Lower leg skin (tissue), 4 donors: Measurements from ENCODE around the gene GTPBP3. TPM values are rescaled to one million over a fixed set of nuclear protein-coding genes. Genes with fewer than 3 reads are reported as not detected.
A peak's percentile ranks its signal among the peaks of the same experiment; 100 is the strongest.

Experiments
- DNase-seq, 2 donors: peaks; one replicate each; pipeline ENCODE4 v3.0.0-alpha.2; 2019; ENCODE audit warnings: low spot score in 2 of 2
- H3K4me3 ChIP-seq: fragments of 200-600 bp; sonication (generic); 2 replicates; pipeline ENCODE4 v1.5.1; 2017; ENCODE audit warnings: mild to moderate bottlenecking, low read depth; ENCODE audit not compliant: poor library complexity, severe bottlenecking
- CTCF ChIP-seq, 3 donors: fragments of 450-650 bp; IDR thresholded peaks; one replicate each; pipeline ENCODE4 v1.5.1; 2016; ENCODE audit warnings: antibody characterized with exemption in 3 of 3, mild to moderate bottlenecking in 3 of 3, moderate library complexity in 2 of 3
- POLR2A ChIP-seq, 2 donors: fragments of 450-650 bp; IDR thresholded peaks; one replicate each; pipeline ENCODE4 v1.6.1; 2016 to 2017; ENCODE audit warnings: antibody characterized with exemption in 2 of 2, mild to moderate bottlenecking in 1 of 2, moderate library complexity in 1 of 2
- WGBS, 2 donors: methylation state at CpG; one replicate each; pipeline ENCODE4 v1.1.5; 2018; 5-methylcytosine and 5-hydroxymethylcytosine counted together
- intact Hi-C: fragments of 100-400 bp; cut with DNase I; formaldehyde crosslinking; loops from one replicate; pipeline ENCODE4 v1.15.0; 2023; ENCODE audit warnings: low total_unique reads
- total RNA-seq, 4 donors: library from RNA; depleted of rRNA; stranded (reverse); fragments of >200 nt; gene quantifications; one replicate each; pipeline ENCODE4 v1.1.0, GENCODE V29; 2016

Gene GTPBP3
- total RNA-seq, 4 donors from 2014 or later = 30.6 to 36.8 (median 35.0) TPM

- no peak overlapping the region for H3K4me3 ChIP-seq
- TF ChIP-seq POLR2A (IDR thresholded peaks at IDR 0.05) (no peak), CTCF (IDR thresholded peaks at IDR 0.05) (no peak)
- intact Hi-C loops = no loop called here
- DNase-seq = no peak
- WGBS, 2 donors = 48 to 49% methylated on average over 12 of the region's 12 CpGs
Measured at GRCh38 chr19:17304386-17305215, 32.8 kb upstream of the GTPBP3 start.

- WGBS, 2 donors = 1% methylated on average over 7 of the region's 7 CpGs
- TF ChIP-seq POLR2A (IDR thresholded peaks at IDR 0.05) = no peak
- TF ChIP-seq CTCF (IDR thresholded peaks at IDR 0.05) = no peak
- H3K4me3 ChIP-seq = no peak overlapping the region
- intact Hi-C loops = no loop called here
- DNase-seq = no peak
Measured at GRCh38 chr19:17305216-17305516, 32.2 kb upstream of the GTPBP3 start.

GRCh38 chr19:17305517-17306284 lies 31.7 kb upstream of the GTPBP3 start, which contains the start of gene MRPL34:
TSS of gene MRPL34 (plus strand) at chr19:17305872. CDS start at chr19:17305893, 21 bp downstream.
- DNase-seq = peak; percentile 95 to 99
- peak within 1 kb of the TSS; percentile 57 for H3K4me3 ChIP-seq
- WGBS, 2 donors = 0% methylated on average over 41 to 50 of the region's 55 CpGs
- TF ChIP-seq CTCF (IDR thresholded peaks at IDR 0.05) = peak in 2 of 3 donors; percentile 23 to 84
- peak in 1 of 2 donors; percentile 1 for TF ChIP-seq POLR2A (IDR thresholded peaks at IDR 0.05)
- intact Hi-C loops = no loop called here

- intact Hi-C loops = no loop called here
- peak overlapping the region; percentile 57 for H3K4me3 ChIP-seq
- 6 to 7% methylated on average over 18 to 25 of the region's 28 CpGs for WGBS, 2 donors
- TF ChIP-seq CTCF (IDR thresholded peaks at IDR 0.05) = no peak
- no peak for TF ChIP-seq POLR2A (IDR thresholded peaks at IDR 0.05)
- no peak for DNase-seq
Measured at GRCh38 chr19:17306285-17306714, 31.1 kb upstream of the GTPBP3 start.

GRCh38 chr19:17307876-17308377 lies 29.4 kb upstream of the GTPBP3 start:
- no peak overlapping the region for H3K4me3 ChIP-seq
- TF ChIP-seq CTCF (IDR thresholded peaks at IDR 0.05) (no peak), POLR2A (IDR thresholded peaks at IDR 0.05) (no peak)
- no peak for DNase-seq
- intact Hi-C loops = no loop called here
- 84% methylated on average over 8 of the region's 8 CpGs for WGBS, 2 donors
